Activated CD8-positive, alpha-beta memory T cell treated with anti-CD3 and anti-CD28 coated beads for 48 hours (primary cell): ENCODE data around the gene SKP1.

ENCODE experiments used
- DNase-seq, 3 experiments: peaks; one replicate each; pipeline ENCODE4 v3.0.0-alpha.2; 2020; ENCODE audit warnings: low read depth in 2 of 3, low spot score in 2 of 3

The SKP1 gene

GRCh38 chr5:134113902-134114875 is 62.6 kb downstream of the SKP1 start, which contains the start of gene TCF7:
TSS of gene TCF7 (plus strand) at chr5:134114681. CDS start at chr5:134114907, 226 bp downstream.
- DNase-seq, result peak in 1 of 3 experiments; percentile 65

GRCh38 chr5:134113363-134113889 is 63.3 kb downstream of the SKP1 start:
- DNase-seq, result no peak

- DNase-seq, result no peak
These were observed 63.9 kb downstream of the SKP1 start for GRCh38 chr5:134112726-134113362.

- no peak for DNase-seq
These were observed 64.8 kb downstream of the SKP1 start for GRCh38 chr5:134111741-134112647.

GRCh38 chr5:134110382-134110781 is 66.4 kb downstream of the SKP1 start:
- no peak for DNase-seq

- no peak for DNase-seq
These were observed 69.0 kb downstream of the SKP1 start for GRCh38 chr5:134107779-134108178.

GRCh38 chr5:134106991-134107701 is 69.6 kb downstream of the SKP1 start:
- DNase-seq, result no peak

- DNase-seq, result no peak
These were observed 72.6 kb downstream of the SKP1 start for GRCh38 chr5:134103998-134104654.

GRCh38 chr5:134103397-134103796 is 73.4 kb downstream of the SKP1 start:
- DNase-seq, result no peak

- DNase-seq, result peak; percentile 59 to 83 (median 74)
These were observed 74.9 kb downstream of the SKP1 start for GRCh38 chr5:134101686-134102439.

- peak in 2 of 3 experiments; percentile 63 to 74 for DNase-seq
These were observed 76.3 kb downstream of the SKP1 start for GRCh38 chr5:134100283-134101091.

GRCh38 chr5:134099939-134100282 is 76.8 kb downstream of the SKP1 start:
- DNase-seq, result no peak

- DNase-seq, result no peak
These were observed 77.4 kb downstream of the SKP1 start for GRCh38 chr5:134099288-134099872.
